ENCODE results near the gene SOWAHA. TPM values are rescaled to one million over a fixed set of nuclear protein-coding genes. Genes with fewer than 3 reads are reported as not detected.

SOWAHA gene
- total RNA-seq, 1 experiment from 2014 or later, result 0.39 TPM

GRCh38 chr5:132822650-132823480, 9.8 kb downstream of the SOWAHA start:
- ChIA-PET RAD21 (ENCODE audit: low non-redundant PET in 1 of 2, low total read pairs in 2 of 2, uncharacterized antibody in 2 of 2, unreplicated experiment in 2 of 2) (interaction anchor here in 1 of 2 experiments (0.6 kb wide), 1 partner anchor 69 kb away, joined by 3 read pairs; no protein-coding TSS in a partner anchor), CTCF (no interaction called here), POLR2A (no interaction called here)
- Histone ChIP-seq H3K4me1 (ENCODE audit: control insufficient read depth in 1 of 2, insufficient read depth in 2 of 2, low read length in 2 of 2) (peaks cover 0 to 11% of the 10 kb centered on the region in 2 experiments; a peak in 1 of 4 replicates), H3K79me2 (ENCODE audit: insufficient read depth, low read length) (no peaks in the 10 kb centered on the region), H3K4me3 (replicated peaks in 1 of 2; ENCODE audit: low read depth in 1 of 2, low read length in 2 of 2) (no peak overlapping the region), H3K27ac (ENCODE audit: low read depth, low read length) (no peak overlapping the region), H4K20me1 (ENCODE audit: insufficient read depth) (no peaks in the 10 kb centered on the region), H3K4me2 (ENCODE audit: low read length) (no peak overlapping the region), H3K36me3 (ENCODE audit: control insufficient read depth in 1 of 2, insufficient read depth in 2 of 2, low read length in 2 of 2) (no peaks in the 10 kb centered on the region), H3K9me2 (ENCODE audit: insufficient read depth) (no peaks in the 10 kb centered on the region), H2AFZ (ENCODE audit: low read depth, low read length, poor library complexity, severe bottlenecking) (no peak overlapping the region), H3K9ac (ENCODE audit: low read length) (no peak overlapping the region), H3K9me3 (ENCODE audit: control insufficient read depth in 1 of 2, insufficient read depth in 1 of 2, low read depth in 1 of 2, low read length in 2 of 2) (no peaks in the 10 kb centered on the region), H3K27me3 (ENCODE audit: insufficient read depth, low read length) (no peaks in the 10 kb centered on the region)
- no TSS peak for BruUV-seq (replicated peaks)
- no peak for TF ChIP-seq RAD21 (IDR thresholded peaks at IDR 0.05; ENCODE audit: low read depth)
- no peak for TF ChIP-seq ELF1 (IDR thresholded peaks at IDR 0.05; ENCODE audit: borderline replicate concordance, low read depth)
- no peak for TF ChIP-seq TCF7L2 (IDR thresholded peaks at IDR 0.05; ENCODE audit: borderline replicate concordance, extremely low read depth, insufficient read depth, insufficient read length)
- TF ChIP-seq ZBTB33 (IDR thresholded peaks at IDR 0.05; ENCODE audit: extremely low read depth, insufficient replicate concordance, low read length), result no peak
- TF ChIP-seq YY1 (IDR thresholded peaks at IDR 0.05; ENCODE audit: extremely low read depth, insufficient replicate concordance, low read depth, low read length), result no peak
- TF ChIP-seq ATF3 (IDR thresholded peaks at IDR 0.05), result no peak
- TF ChIP-seq CTCF (IDR thresholded peaks at IDR 0.05 in 2 of 3, conservative IDR thresholded peaks at IDR 0.05 in 1 of 3; ENCODE audit: borderline replicate concordance in 1 of 3, insufficient read depth in 1 of 3, low read depth in 2 of 3, low read length in 2 of 3), result no peak
- no peak for TF ChIP-seq CBX3 (IDR thresholded peaks at IDR 0.05; ENCODE audit: low read depth)
- TF ChIP-seq SP1 (IDR thresholded peaks at IDR 0.05; ENCODE audit: low read depth), result no peak
- no peak for TF ChIP-seq CEBPB (IDR thresholded peaks at IDR 0.05; ENCODE audit: low read depth)
- no peak for TF ChIP-seq SRF (IDR thresholded peaks at IDR 0.05; ENCODE audit: low read depth)
- no peak for TF ChIP-seq JUND (IDR thresholded peaks at IDR 0.05)
- TF ChIP-seq POLR2AphosphoS5 (IDR thresholded peaks at IDR 0.05; ENCODE audit: low read depth, low read length), result no peak
- TF ChIP-seq REST (IDR thresholded peaks at IDR 0.05; ENCODE audit: low read depth), result no peak
- no peak for TF ChIP-seq EGR1 (IDR thresholded peaks at IDR 0.05; ENCODE audit: low read depth)
- no peak for TF ChIP-seq SIN3A (IDR thresholded peaks at IDR 0.05; ENCODE audit: low read depth)
- TF ChIP-seq ZNF274 (IDR thresholded peaks at IDR 0.05; ENCODE audit: low read depth, low read length), result no peak
- intact Hi-C loops (cut with micrococcal nuclease), result no loop called here
- ATAC-seq (no peak), DNase-seq (ENCODE audit: low read depth, low spot score) (no peak)

Measured in HCT116 (cell line).